ENCODE data around the gene ZIC5.
A peak's percentile ranks its signal among the peaks of the same experiment; 100 is the strongest.

GRCh38 chr13:99956473-99957349 is 14.9 kb downstream of the ZIC5 start:
- TF ChIP-seq CTCF (conservative IDR thresholded peaks at IDR 0.05 in 1 of 2, IDR thresholded peaks at IDR 0.05 in 1 of 2; ENCODE audit: extremely low read depth in 1 of 2, insufficient read depth in 1 of 2, low read depth in 1 of 2, low read length in 2 of 2) (no peak), EZH2 (IDR thresholded peaks at IDR 0.05; ENCODE audit: borderline replicate concordance, low read length) (peak; percentile 56)
